GM18499 (cell line): ENCODE results near the gene ZSCAN25.
"Not testable (repeated sequence)": the region's sequence is repeated elsewhere in the genome, so short reads cannot be mapped to it uniquely, and the experiment has no call there.

ENCODE experiments used
- ATAC-seq: cut with Tn5 transposase; IDR thresholded peaks from one replicate; pipeline ENCODE4 v1.9.1; 2021; ENCODE audit warnings: moderate number of reproducible peaks; ENCODE audit not compliant: insufficient read depth, unreplicated experiment

The ZSCAN25 gene

GRCh38 chr7:99615989-99616358 is 772 bp upstream of the ZSCAN25 start:
- ATAC-seq = no peak

- no peak for ATAC-seq
Measured at GRCh38 chr7:99617192-99617781, 541 bp downstream of the ZSCAN25 start.

- ATAC-seq = no peak
Measured at GRCh38 chr7:99618726-99619125, 2.0 kb downstream of the ZSCAN25 start.

DNA sequence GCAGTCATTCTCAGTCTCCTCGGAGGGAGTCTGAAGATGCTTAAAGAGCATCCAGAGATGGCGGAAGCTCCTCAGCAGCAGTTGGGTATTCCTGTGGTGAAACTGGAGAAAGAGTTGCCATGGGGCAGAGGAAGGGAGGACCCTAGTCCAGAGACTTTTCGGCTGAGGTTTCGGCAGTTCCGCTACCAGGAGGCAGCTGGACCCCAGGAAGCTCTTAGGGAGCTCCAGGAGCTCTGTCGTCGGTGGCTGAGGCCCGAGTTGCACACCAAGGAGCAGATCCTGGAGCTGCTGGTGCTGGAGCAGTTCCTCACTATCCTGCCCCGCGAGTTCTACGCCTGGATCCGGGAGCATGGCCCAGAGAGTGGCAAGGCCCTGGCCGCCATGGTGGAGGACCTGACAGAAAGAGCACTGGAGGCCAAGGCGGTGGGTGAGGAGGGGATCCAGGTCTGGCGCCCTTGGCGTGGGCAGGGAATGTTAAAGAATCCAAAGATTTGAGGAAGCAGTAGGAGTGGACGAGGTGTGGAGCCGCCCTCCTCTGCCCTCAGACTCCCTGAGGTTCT is 2.9 kb downstream of the ZSCAN25 start:
- no peak for ATAC-seq

DNA sequence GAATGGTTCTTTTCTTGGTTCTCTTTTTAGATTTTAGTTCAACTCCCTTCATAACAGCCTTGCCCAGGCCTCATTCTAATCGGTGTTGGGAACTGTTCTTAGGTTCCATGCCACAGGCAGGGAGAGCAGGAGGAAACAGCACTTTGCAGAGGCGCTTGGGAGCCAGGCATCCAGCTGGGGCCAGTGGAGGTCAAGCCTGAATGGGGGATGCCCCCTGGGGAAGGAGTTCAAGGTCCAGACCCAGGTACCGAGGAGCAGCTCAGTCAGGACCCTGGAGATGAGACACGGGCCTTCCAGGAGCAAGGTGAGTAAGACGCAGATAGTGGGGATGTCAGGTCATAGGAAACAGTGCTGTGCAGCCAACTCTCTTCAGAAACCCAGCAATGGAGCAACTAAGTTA is 4.5 kb downstream of the ZSCAN25 start:
- no peak for ATAC-seq

DNA sequence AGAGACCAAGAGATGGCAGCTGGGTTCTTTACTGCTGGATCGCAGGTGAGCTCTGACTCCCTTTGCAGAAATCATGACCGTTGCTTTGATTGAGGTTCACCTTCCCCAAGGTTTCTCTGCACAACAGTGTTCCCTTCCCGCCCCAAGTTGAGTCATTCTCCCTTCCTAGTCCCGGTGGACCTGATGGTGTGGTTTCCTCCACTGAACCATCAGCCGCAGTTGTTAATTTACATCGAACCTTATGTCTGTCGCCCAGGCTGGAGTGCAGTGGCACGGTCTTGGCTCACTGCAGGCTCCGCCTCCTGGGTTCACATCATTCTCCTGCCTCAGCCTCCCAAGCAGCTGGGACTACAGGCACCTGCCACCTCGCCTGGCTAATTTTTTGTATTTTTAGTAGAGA is 5.8 kb downstream of the ZSCAN25 start:
- no peak for ATAC-seq

DNA sequence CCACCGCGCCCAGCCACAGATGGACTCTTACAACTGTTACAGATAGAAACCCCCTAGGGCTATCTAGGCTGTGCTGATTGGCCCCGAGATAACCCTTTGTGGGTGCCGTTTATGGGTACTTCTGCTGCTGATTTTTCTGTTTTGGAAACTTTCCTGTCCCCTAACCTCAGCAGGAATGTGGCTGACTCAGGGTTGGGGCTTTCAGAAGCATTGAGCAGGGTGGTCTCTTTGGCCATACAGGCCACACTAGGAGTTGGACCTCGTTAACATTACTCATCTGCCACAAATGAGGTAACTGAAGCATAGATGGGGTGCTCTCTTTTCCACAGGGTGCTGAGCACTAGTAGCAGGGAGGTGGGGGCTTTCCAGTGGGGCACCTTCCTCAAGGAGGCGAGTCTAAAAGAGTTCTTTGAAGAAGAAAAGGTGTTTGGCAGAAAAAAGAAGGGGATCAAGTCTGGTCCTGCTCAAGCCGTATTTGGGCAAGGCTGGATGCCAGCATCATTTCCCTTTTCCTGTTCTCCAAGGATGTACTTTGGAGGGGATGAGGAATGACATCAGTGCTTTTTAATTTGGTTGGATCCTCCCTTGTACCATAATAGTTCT is 6.4 kb downstream of the ZSCAN25 start:
- ATAC-seq = no peak

- ATAC-seq = no peak
Measured at GRCh38 chr7:99623702-99624447, 7.1 kb downstream of the ZSCAN25 start.

- no peak for ATAC-seq
Measured at GRCh38 chr7:99624484-99624883, 7.7 kb downstream of the ZSCAN25 start.

DNA sequence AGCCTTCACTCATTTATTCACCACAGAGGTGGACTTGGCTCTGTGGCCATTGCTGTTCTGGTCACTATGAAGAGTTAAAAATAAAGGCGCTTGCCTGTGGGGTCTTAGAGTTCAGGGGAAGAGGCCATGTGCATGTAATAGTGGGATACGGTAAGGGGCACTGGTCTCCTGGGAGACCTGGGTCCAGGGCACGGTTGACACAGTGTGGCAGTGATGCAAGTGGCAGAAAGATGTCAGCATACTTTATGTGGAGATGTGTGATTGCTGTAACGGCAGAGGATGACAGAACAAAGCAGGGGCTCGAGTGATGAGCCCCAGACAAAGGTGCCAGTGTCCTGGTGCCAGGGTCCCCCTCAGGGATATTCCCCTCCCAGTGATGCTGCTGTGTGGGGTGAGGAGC is 8.6 kb downstream of the ZSCAN25 start:
- ATAC-seq = no peak

- ATAC-seq = no peak
Measured at GRCh38 chr7:99625961-99626360, 9.2 kb downstream of the ZSCAN25 start.

- no peak for ATAC-seq
Measured at GRCh38 chr7:99626661-99627060, 9.9 kb downstream of the ZSCAN25 start.

DNA sequence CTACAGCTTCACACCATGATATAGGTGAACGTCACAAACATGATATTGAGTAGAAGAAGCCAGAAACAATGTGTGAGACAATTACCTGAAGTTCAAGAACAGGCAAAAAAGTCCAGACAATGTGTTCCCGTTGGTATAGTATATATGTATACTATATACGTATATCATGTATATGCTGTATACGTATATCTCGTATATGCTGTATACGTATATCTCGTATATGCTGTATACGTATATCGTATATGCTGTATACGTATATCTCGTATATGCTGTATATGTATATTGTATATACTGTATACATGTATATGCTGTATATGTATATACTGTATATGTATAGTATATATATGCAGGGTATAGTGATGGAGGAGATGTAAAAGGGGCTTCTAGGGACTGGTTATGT is 10.8 kb downstream of the ZSCAN25 start:
- ATAC-seq = no peak

DNA sequence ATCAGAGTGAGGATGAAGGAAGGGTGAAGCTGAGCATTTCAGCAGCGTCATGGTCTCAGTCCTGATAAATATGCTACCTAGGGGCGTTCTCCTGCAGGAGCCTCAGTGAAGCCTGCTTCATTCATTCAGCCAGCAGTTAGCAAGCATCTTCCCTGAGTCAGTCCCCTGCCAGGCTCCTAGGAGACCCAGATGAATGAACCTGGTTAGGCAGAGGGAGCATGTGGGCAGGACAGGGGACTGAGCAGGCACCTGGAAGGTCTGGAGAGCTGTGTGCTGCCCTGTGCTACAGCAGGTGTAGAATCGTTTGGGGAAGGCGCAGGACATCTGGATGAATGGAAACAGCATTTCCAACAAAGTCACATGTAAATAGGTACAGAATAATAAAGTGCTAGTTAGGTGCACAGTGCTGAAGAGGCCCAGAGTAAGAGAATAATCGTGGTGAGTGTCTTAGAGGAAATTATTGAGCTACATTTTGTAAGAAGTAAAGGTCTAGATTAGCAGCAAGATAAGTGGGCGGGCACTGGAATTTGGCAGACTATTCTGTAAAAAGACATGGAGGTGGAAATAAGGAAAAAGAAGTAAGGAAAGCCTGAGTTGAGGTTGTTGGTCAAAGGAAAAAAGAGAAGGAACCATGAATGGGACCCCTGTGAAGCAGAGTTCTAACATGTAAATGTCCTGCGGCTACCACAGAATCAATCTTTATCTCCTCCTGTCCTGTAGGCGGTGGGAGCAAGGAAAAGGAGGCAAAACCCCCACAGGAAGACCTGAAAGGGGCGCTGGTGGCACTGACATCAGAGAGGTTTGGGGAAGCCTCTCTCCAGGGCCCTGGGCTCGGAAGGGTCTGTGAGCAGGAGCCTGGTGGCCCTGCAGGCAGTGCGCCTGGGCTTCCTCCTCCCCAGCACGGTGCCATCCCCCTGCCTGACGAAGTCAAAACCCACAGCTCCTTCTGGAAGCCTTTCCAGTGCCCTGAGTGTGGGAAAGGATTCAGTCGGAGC is 12.0 kb downstream of the ZSCAN25 start:
- ATAC-seq = no peak

DNA sequence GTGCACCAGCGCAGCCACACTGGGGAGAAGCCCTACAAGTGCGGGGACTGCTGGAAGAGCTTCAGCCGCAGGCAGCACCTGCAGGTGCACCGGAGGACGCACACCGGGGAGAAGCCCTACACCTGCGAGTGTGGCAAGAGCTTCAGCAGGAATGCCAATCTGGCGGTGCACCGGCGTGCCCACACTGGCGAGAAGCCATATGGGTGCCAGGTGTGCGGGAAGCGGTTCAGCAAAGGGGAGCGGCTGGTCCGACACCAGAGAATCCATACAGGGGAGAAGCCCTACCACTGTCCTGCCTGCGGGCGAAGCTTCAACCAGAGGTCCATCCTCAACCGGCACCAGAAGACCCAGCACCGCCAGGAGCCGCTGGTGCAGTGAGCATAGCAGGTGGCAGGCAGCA is 12.9 kb downstream of the ZSCAN25 start:
- no peak for ATAC-seq

DNA sequence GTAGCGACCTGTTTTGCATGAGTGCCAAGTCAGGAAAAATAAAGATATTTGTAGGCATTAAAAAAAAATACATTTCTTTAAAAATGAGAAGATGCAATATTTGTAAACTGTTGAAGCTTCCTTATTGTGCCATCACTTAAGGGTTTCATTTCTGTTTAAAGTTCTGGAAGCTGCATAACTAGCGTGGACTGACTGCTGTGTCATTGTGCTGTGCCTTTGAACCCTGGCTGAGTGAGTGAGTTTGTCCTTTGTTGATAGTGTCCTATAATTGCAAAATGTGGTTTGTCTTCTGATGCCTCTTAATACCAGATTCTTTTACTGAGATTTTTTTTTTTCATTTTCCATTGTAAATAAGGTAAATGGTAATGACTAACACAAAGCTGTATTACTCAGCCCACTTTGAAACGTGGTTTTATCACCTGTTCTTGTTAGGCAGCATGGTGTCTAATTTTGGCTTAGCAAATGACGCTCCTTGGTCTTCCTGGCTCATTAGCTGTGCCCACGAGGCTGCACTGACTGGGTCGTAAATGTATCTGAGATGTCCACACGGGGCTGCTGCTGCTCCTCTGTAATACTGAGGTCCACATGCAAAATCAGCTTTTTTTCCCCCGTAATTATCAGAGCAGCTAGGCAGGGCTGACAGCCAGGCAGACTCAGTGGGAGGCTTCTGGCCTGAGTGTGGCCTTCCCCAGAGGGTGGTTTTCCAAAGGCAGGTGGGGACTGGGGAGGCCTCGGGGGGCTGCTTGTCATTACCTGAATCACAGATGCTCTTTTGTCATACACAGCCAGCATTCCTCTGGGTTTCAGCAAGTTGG is 14.8 kb downstream of the ZSCAN25 start:
- ATAC-seq = no peak

GRCh38 chr7:99637414-99637813 is 20.7 kb downstream of the ZSCAN25 start:
- ATAC-seq = not testable (repeated sequence)

DNA sequence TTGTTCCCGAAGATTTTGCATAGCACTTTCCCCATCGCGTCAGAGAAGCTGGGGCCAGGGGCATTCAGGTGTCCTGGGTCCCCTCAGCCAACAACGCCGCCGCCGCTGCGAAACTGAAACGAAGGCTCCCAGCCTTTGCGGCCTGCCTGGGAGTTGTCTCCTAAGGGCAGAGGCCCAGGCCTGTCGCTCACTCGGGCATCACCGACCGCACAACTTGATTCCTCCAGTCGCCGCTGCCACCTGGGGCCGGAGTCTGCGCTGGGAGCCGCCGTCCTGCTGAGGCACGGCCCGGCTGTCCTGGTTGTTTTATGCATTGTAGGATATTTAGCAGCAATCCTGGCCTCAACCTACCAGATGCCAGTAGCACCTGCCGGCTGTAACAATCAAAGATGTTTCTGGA is 22.0 kb downstream of the ZSCAN25 start:
- ATAC-seq = no peak

- ATAC-seq = no peak
Measured at GRCh38 chr7:99639267-99639666, 22.5 kb downstream of the ZSCAN25 start.

DNA sequence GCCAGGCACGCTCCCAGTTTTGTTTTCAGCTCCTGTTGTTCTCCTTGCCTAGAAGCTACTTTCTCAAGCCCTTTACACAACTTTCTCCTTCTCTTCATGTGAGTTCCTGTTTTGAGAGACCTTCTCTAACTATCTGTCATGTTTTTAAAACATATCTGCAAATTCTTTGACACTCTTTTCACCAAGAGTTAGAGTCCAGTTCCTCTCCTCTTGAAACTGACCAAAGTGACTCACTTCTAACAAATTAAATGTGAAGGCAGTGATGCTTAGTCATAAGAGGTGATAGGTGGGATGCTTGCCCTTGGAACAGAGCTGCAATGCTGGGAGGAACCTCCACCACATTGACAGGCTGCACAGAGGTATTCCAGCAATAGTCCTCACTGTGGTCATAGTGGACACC is 25.3 kb downstream of the ZSCAN25 start:
- no peak for ATAC-seq
